ENCODE measurements around the gene ICAM3.
A peak's percentile ranks its signal among the peaks of the same experiment; 100 is the strongest.
"Not testable (repeated sequence)": the region's sequence is repeated elsewhere in the genome, so short reads cannot be mapped to it uniquely, and the experiment has no call there.

ICAM3 gene

DNA sequence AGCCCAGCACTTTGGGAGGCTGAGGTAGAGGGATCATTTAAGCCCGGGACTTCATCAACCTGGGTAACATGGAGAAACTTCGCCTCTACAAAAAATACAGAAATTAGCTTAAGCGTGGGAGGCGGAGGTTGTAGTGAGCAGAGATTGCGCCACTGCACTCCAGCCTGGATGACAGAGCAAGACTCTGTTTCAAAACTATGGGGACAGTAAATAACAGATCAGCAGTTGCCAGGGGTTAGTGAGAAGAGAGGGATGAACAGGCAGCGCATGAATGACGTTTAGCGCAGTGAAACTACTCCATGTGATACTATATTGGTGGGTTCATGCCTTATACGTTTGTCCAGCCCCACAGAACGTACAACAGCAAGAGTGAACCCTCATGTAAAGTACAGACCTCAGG is 7.1 kb upstream of the ICAM3 start:
- DNase-seq = no peak

GRCh38 chr19:10344780-10345179 is 5.4 kb upstream of the ICAM3 start:
- DNase-seq = no peak

DNA sequence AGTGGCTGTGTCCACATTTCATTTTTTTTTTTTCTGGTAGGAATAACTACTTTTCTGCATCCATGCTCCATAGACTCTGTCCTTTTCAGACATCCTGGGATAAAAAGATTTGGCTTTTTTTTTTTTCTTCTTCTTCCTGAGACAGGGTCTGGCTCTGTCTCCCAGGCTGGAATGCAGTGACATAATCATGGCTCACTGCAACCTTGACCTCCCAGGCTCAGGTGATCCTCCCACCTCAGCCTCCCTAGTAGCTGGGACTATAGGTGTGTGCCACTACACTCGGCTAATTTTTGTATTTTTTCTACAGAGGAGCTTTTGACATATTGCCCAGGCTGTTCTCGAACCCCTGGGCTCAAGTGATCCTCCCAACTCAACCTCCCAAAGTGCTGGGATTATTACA is 4.1 kb upstream of the ICAM3 start:
- no peak for DNase-seq

- DNase-seq = no peak
Measured at GRCh38 chr19:10339977-10340376, 553 bp upstream of the ICAM3 start.

DNA sequence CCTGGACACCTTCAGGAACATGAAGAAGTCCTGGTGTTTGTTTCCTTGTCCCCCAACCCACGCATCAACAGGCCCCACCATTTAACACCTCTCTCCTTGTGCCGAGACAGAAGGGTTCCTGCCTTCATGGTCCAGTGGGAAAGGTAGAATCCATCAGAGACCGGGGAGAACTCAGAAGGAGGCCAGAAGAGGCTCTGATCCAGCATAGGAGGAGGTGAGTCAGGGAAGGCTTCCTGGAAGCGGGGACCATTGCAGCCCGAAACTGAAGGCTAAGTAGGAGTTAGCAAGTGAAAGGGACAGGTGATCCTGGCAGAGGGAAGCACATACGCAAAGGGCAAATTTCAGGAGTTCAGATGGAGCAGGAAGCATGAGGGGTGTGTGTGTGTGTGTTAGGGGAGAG is 484 bp downstream of the ICAM3 start:
- no peak for DNase-seq

DNA sequence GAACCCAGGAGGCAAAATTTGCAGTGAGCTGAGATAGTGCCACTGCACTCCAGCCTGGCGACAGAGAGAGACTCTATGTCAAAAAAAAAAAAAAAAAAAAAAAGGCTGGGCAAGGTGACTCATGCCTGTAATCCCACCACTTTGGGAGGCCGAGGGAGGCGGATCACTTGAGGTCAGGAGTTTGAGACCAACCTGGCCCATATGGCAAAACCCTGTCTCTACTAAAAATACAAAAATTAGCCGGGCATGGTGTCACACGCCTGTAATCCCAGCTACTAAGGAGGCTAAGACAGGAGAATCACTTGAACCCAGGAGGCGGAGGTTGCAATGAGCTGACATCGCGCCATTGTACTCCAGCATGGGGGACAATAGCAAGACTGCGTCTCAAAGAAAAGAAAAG is 2.7 kb downstream of the ICAM3 start:
- not testable (repeated sequence) for DNase-seq

DNA sequence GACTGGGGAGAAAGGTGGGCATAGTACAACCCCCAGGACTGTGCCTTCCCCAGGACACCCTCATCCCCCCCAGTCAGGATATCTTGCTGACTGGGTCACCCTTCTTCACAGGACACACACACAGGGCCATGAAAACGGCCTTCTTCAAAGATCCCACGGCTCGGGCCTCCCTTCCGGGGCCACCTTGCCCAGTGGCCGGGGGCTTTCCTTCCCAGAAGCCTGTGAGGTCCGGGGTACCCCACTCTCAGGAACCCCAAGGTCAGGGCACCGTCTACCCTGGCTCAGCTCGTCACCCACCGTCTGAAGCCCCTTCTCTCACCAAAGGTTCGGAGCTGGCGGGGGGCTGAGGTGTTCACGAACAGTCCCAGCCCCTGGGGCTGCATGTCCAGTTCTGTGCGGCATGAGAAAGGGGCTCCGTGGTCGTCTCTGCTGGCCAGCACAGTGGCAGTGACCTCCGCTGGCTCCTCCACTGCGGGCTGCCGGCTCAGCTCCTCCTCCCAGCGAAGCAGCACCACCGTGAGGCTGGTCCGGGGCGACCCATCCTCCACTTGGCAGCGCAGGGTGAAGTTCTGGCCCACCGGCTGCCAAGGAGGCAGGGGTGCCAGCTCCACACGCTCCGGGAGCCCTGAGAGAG is 4.0 kb downstream of the ICAM3 start:
- no peak for DNase-seq

- DNase-seq = no peak
Measured at GRCh38 chr19:10334588-10335351, 4.7 kb downstream of the ICAM3 start.

- no peak for DNase-seq
Measured at GRCh38 chr19:10333758-10334587, 5.5 kb downstream of the ICAM3 start.

DNA sequence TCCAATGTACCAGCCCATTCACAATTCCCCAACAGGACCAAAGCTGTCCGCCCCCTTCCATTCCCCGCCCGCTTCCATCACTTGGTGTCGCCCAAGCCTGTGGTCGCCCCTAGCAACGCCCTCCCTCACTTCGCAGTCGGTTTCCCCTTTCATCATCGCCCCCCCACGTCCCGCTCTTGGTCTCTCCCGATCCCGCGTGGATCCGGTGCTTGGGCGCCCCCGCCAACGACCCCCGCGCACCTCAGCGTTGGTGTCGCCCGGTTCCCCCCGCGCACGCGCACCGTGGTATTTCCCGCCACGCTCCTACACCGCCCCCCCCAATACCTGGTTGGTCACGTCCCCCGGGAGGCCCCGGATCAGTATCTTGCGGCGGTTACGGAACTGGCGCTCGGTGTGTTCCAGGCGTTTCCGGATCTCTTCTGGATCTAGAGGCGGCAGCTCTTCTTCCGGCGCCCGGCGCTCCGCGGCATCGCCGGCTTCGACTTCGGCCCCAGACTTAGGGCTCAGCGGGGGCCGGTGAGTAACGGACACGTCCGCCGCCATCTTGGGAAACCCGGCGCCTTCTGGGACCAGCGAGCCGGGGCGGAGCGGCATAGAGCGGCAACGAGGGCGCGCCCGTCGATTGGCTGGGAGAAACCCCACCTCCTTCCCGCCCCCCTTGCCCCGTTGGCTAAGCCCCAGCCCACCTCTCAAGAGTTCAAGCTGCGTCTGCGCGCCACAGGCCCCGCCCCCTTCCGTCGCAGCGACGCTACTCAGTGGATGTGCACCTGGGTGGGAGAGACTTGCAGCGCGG is 6.3 kb downstream of the ICAM3 start, which contains the start of gene RAVER1:
Gene RAVER1, minus strand, starts transcription at position 565 of the 793 bp plus-strand sequence. Its CDS starts 22 bp downstream, at position 543.
- DNase-seq = peak; percentile 96

DNA sequence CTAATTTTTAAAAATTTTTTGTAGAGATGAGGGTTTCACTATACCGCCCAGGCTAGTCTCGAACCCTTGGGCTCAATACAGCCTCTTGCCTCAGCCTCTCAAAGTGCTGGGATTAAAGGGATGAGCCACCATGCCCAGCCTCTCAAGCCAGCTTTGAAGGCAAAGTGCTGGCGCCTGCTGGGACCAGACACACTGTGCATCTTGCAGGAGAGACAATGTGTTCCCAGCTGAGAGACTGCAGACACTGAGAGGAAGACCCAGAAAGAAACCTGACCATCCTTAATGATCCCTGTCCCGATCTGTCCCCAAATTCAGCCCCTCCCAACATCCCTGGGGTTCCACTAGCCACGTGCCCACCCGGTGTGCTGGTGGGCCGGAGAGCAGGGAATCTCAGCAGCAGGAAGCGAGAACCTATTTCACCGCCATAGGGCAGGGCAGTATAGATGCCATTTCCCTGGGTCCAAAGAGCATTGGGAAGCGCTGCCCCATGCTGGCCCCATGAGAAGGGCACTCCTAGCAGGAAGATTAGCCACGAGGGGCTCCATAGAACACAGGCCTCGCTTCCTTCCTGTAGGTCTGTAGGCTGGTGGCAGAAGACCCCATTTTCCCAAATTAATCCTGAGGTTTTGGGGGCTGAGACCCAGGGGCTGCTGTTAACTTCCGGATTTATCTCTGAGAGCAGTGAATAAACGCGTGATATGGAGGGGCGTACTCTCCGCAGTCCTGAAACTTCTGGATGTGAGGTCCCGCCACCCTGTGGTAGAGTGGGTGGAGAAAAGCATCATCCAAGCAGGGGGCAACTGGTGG is 7.1 kb downstream of the ICAM3 start:
- DNase-seq = no peak

GRCh38 chr19:10329555-10329954 is 9.9 kb downstream of the ICAM3 start:
- DNase-seq = no peak

DNA sequence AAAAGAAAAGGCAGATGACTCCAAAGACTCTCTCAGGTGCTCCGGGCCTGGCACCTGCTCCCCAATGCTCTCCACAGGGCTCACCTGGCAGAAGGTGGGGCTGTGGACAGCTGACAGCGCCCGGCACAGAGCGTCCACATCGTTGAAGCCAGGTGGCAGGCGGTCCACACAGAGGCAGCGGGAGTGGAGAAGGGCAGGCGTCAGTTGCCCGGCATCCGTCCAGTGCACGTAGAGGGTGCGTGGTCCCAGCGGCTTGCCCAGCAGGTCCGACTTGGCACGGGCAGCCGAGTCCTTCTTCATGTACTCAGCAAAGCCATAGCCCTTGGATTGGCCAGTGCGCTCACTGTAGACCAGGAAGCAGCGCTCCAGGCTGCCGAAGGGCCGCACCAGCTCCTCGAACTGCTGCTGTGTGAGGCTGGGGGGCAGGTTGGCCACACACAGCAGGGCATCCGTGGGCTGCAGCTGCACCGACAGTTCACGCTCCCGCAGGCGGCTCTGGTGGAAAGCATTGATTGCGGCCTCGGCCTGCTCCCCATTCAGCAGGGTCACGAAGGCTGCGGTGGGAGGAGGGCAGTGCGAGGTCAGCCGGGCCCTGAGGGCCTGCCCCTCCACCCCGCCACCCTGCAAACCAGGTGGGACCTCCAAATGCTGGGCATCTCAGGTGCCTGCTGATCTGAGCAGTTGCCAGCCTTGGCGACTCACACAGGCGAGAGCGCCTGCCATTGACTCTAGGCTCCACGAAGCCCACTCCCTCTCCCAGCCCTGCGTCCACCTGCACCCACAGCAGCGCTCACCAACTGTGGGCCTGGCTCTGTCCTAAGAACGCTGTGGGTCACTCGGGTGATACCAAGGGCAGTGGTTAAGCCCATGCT is 10.6 kb downstream of the ICAM3 start:
- no peak for DNase-seq

- no peak for DNase-seq
Measured at GRCh38 chr19:10327793-10328192, 11.6 kb downstream of the ICAM3 start.

GRCh38 chr19:10325732-10326131 is 13.7 kb downstream of the ICAM3 start:
- DNase-seq = no peak

- DNase-seq = no peak
Measured at GRCh38 chr19:10321874-10322835, 17.3 kb downstream of the ICAM3 start.

GRCh38 chr19:10321417-10321797 is 18.0 kb downstream of the ICAM3 start:
- DNase-seq = no peak

- DNase-seq = no peak
Measured at GRCh38 chr19:10320602-10321416, 18.6 kb downstream of the ICAM3 start.

Measured in effector CD4-positive, alpha-beta T cell (primary cell).